HG03064 (cell line): ENCODE data around the gene ZNF534.
"Not testable (repeated sequence)": the region's sequence is repeated elsewhere in the genome, so short reads cannot be mapped to it uniquely, and the experiment has no call there.

ENCODE experiments used
- ATAC-seq: cut with Tn5 transposase; IDR thresholded peaks from one replicate; pipeline ENCODE4 v1.9.1; 2021; ENCODE audit warnings: low read depth; ENCODE audit not compliant: unreplicated experiment

ZNF534 gene

DNA sequence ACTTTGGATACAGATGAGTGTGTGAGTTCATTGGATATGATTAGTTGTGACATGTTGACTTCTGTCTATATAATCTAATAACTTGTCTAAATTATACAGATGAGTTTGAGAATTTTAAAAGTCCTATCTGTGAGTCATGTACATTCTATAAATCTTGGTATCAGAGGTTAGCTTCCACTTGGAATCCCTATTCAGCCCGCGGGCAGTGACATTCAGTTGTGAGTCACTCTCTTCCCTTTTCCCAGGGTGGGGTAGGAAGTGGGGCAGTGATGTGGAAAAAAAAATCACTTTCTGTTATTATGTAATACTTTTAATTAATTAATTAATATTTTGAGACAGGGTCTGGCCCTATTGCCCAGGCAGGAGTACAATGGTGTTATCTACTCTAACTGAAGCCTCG is 65.6 kb downstream of the ZNF534 start:
- no peak for ATAC-seq

DNA sequence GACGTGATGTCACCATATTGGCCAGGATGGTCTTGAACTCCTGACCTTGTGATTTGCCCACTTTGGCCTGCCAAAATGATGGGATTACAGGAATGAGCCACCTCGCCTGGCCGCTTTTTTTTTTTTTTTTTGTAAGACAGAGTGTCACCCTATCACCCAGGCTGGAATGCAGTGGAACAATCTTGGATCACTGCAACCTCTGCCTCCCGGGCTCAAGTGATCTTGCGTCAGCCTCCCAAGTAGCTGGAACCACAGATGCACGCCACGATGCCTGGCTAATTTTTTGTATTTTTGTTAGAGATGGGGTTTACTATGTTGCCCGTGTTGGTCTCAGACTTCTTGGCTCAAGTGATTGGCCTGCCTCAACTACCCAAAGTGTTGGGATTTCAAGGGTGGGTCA is 69.6 kb downstream of the ZNF534 start:
- no peak for ATAC-seq

DNA sequence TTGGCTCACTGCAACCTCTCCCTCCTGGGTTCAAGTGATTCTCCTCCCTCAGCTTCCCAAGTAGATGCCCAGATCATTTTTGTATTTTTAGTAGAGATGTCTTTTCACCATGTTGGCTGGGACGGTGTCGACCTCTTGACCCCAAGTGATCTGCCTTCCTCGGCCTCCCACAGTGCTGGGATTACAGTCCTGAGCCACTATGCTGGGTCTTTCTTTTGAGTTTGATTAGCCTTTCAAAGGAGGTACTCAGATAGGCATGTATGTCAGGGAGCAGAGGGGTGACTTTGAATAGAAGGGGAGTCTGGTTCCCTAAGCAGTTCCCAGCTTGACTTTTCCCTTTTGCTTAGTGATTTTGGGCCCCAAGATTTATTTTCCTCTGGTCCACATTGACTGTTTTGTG is 71.5 kb downstream of the ZNF534 start:
- ATAC-seq: not testable (repeated sequence)

DNA sequence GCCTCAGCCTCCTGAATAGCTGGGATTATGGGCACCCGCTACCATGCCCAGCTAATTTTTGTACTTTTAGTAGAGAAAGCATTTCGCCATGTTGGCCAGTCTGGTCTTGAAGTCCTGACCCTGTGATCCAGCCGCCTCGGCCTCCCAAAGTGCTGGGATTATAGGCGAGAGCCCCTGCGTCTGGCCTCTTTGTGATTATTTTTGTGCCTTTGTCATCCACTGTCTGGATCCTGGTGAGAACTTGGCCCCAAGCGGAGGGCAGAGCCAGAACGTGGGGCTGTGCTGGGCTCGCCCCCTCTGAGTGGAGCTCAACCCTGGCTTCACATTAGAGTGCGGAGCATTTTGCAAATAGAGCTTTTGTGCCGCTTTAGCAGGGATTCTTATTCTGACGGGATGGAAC is 72.0 kb downstream of the ZNF534 start:
- ATAC-seq: not testable (repeated sequence)
